PFSK-1 (cell line): ENCODE measurements around the gene POLR3B.

ENCODE experiments used
- FOXP2 ChIP-seq: optimal IDR thresholded peaks from 2 replicates; pipeline ENCODE3; 2011; ENCODE audit warnings: borderline replicate concordance, control low read depth, inconsistent platforms; ENCODE audit not compliant: insufficient read depth; ENCODE audit errors: extremely low read length, extremely low read depth
- POLR2AphosphoS5 ChIP-seq: IDR thresholded peaks from 2 replicates; pipeline ENCODE4 v1.6.1; 2012; ENCODE audit warnings: low read depth, mild to moderate bottlenecking, control low read depth, low read length, moderate library complexity
- REST ChIP-seq, 2 experiments: IDR thresholded peaks; 2 replicates each; pipeline versions ENCODE4 v1.6.1 to v1.8.0; 2011 to 2012; ENCODE audit warnings: low read depth in 2 of 2, low read length in 2 of 2, control low read depth in 1 of 2, inconsistent platforms in 1 of 2, mild to moderate bottlenecking in 1 of 2, moderate library complexity in 1 of 2; ENCODE audit not compliant: insufficient read depth in 1 of 2
- SIN3A ChIP-seq: IDR thresholded peaks from 2 replicates; pipeline ENCODE4 v1.6.1; 2012; ENCODE audit warnings: mild to moderate bottlenecking, low read length, moderate library complexity, borderline replicate concordance; ENCODE audit not compliant: insufficient read depth
- TAF1 ChIP-seq: IDR thresholded peaks from 2 replicates; pipeline ENCODE4 v1.6.1; 2012; ENCODE audit warnings: low read length, control low read depth, borderline replicate concordance; ENCODE audit not compliant: insufficient read depth

The POLR3B gene

GRCh38 chr12:106412563-106412962 is 55.0 kb downstream of the POLR3B start:
- TF ChIP-seq TAF1: no peak
- TF ChIP-seq REST (IDR thresholded peaks at IDR 0.05; ENCODE audit: insufficient read depth in 1 of 2, low read depth in 2 of 2, low read length in 2 of 2): no peak
- TF ChIP-seq FOXP2: no peak
- no peak for TF ChIP-seq SIN3A
- no peak for TF ChIP-seq POLR2AphosphoS5

DNA sequence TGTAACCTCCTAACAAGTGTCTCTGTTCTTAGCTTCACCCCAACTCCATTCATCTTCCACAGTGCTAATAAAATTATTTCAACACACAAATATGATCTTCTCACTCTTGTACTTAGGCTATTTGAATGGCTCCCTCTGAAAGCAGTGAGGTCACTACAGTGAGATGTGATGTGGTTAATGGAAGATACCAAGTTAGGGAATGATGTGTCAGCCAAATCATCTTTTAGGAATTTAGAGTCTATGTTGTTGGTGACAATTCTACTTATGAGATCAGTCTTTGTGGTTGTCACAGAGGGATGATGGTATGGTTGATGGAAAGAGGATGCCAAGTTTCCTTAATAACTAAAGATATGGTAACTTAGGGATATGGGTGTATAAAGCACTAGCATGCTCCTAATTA is 57.6 kb downstream of the POLR3B start:
- no peak for TF ChIP-seq SIN3A
- TF ChIP-seq POLR2AphosphoS5: no peak
- TF ChIP-seq REST (IDR thresholded peaks at IDR 0.05; ENCODE audit: insufficient read depth in 1 of 2, low read depth in 2 of 2, low read length in 2 of 2): no peak
- TF ChIP-seq TAF1: no peak
- no peak for TF ChIP-seq FOXP2

- TF ChIP-seq REST (IDR thresholded peaks at IDR 0.05; ENCODE audit: insufficient read depth in 1 of 2, low read depth in 2 of 2, low read length in 2 of 2) (no peak), POLR2AphosphoS5 (no peak), TAF1 (no peak), SIN3A (no peak), FOXP2 (no peak)
Measured at GRCh38 chr12:106416273-106416672, 58.7 kb downstream of the POLR3B start.

GRCh38 chr12:106417926-106418910 is 60.7 kb downstream of the POLR3B start:
- no peak for TF ChIP-seq POLR2AphosphoS5
- no peak for TF ChIP-seq REST (IDR thresholded peaks at IDR 0.05; ENCODE audit: insufficient read depth in 1 of 2, low read depth in 2 of 2, low read length in 2 of 2)
- no peak for TF ChIP-seq TAF1
- TF ChIP-seq SIN3A: no peak
- TF ChIP-seq FOXP2: no peak

DNA sequence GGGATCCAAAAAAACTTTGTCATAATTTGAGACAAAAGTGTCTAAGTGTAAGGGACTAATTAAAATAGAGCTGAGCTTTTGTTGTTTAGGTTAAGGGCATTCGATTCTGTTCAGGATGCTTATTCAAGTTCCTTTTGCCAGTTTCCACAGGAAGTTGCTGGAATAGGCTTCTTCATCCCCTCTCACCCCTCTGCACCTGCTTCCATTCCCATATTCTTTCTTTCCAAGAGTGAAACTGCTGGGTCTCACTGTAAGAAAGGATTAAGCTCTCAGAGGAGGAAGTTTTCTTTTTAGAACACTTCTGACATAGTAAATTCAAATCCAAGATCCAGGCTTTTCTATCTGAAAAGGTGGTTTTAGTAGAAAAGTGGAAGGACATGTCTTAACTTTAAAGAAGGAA is 61.4 kb downstream of the POLR3B start:
- no peak for TF ChIP-seq POLR2AphosphoS5
- TF ChIP-seq SIN3A: no peak
- no peak for TF ChIP-seq TAF1
- no peak for TF ChIP-seq FOXP2
- TF ChIP-seq REST (IDR thresholded peaks at IDR 0.05; ENCODE audit: insufficient read depth in 1 of 2, low read depth in 2 of 2, low read length in 2 of 2): no peak
